Body of pancreas (tissue), 4 donors: ENCODE measurements around the gene CANX. TPM values are rescaled to one million over a fixed set of nuclear protein-coding genes. Genes with fewer than 3 reads are reported as not detected.

Experiments
- ATAC-seq: fragments of 150-250 bp; one replicate; pipeline ENCODE4 v1.9.1; 2016
- DNase-seq, 4 donors: peaks; one replicate each; pipeline ENCODE4 v3.0.0-alpha.2; 2019
- H3K27ac ChIP-seq, 4 donors: fragments of 200-600 bp; sonication (generic); 1 replicate in 3 of 4; 2 replicates in 1 of 4; pipeline versions ENCODE4 v1.5.1 to v1.6.1; 2016 to 2019; ENCODE audit warnings: mild to moderate bottlenecking in 1 of 4, mixed read lengths in 1 of 4, moderate library complexity in 1 of 4
- H3K27me3 ChIP-seq, 2 donors: fragments of 200-600 bp; sonication (generic); one replicate each; pipeline ENCODE4 v1.6.0; 2016; ENCODE audit warnings: mild to moderate bottlenecking in 1 of 2
- H3K36me3 ChIP-seq, 2 donors: fragments of 200-600 bp; sonication (generic); replicated peaks in 1 of 2; 2 replicates each; pipeline ENCODE4 v1.5.1; 2016; ENCODE audit warnings: low read depth in 2 of 2; ENCODE audit not compliant: insufficient read depth in 1 of 2
- H3K4me1 ChIP-seq: fragments of 200-600 bp; sonication (generic); one replicate; pipeline ENCODE4 v1.6.0; 2016
- H3K4me3 ChIP-seq, 2 donors: fragments of 200-600 bp; sonication (generic); 1 replicate in 1 of 2; 2 replicates in 1 of 2; pipeline ENCODE4 v1.5.1; 2016 to 2019
- H3K9me3 ChIP-seq, 3 donors: fragments of 200-600 bp; sonication (generic); 1 replicate in 2 of 3; 2 replicates in 1 of 3; pipeline ENCODE4 v1.5.1; 2016
- CTCF ChIP-seq, 7 experiments: fragments of 450-650 bp in 4 of 7; fragments of 200-600 bp in 3 of 7; sonication (generic) in 3 of 7; IDR thresholded peaks; one replicate each; pipeline ENCODE4 v1.5.1; 2016 to 2019; ENCODE audit warnings: antibody characterized with exemption in 7 of 7
- POLR2A ChIP-seq, 3 donors: fragments of 450-650 bp; IDR thresholded peaks; one replicate each; pipeline ENCODE4 v1.6.1; 2016; ENCODE audit warnings: antibody characterized with exemption in 3 of 3, mild to moderate bottlenecking in 2 of 3
- WGBS, 2 donors: methylation state at CpG; one replicate each; pipeline ENCODE4 v1.1.5; 2017; 5-methylcytosine and 5-hydroxymethylcytosine counted together
- intact Hi-C: fragments of 100-400 bp; cut with DNase I; formaldehyde crosslinking; loops from one replicate; pipeline ENCODE4 v1.15.1; 2023
- total RNA-seq, 2 donors: library from RNA; depleted of rRNA; stranded (reverse); fragments of >200 nt; gene quantifications; one replicate each; pipeline ENCODE4 v1.1.0, GENCODE V29; 2016

The CANX gene
- total RNA-seq, 2 donors from 2014 or later, result 262 to 401 TPM

- H3K27ac ChIP-seq, result peak overlapping the region in 1 of 4 donors; percentile 20
- H3K9me3 ChIP-seq, result no peaks in the 10 kb centered on the region
- WGBS, 2 donors, result 76 to 85% methylated on average over 9 of the region's 9 CpGs
- H3K4me1 ChIP-seq, result peaks cover 61% of the 10 kb centered on the region
- H3K4me3 ChIP-seq, result no peak overlapping the region
- intact Hi-C loops, result no loop called here
- H3K27me3 ChIP-seq, result no peaks in the 10 kb centered on the region
- no peaks in the 10 kb centered on the region for H3K36me3 ChIP-seq
- DNase-seq (no peak), ATAC-seq (no peak)
- TF ChIP-seq POLR2A (IDR thresholded peaks at IDR 0.05) (no peak), CTCF (IDR thresholded peaks at IDR 0.05) (no peak)
Measured at GRCh38 chr5:179759581-179760551, 61.1 kb downstream of the CANX start.

GRCh38 chr5:179762079-179762780 lies 63.5 kb downstream of the CANX start:
- WGBS, 2 donors, result 31 to 33% methylated on average over 10 of the region's 10 CpGs
- intact Hi-C loops, result no loop called here
- no peaks in the 10 kb centered on the region for H3K9me3 ChIP-seq
- peaks cover 0 to 10% of the 10 kb centered on the region in 2 donors for H3K36me3 ChIP-seq
- H3K4me1 ChIP-seq, result peaks cover 72% of the 10 kb centered on the region
- peak in 1 of 4 donors; percentile 22 for DNase-seq
- peak; percentile 22 for ATAC-seq
- TF ChIP-seq CTCF (IDR thresholded peaks at IDR 0.05) (no peak), POLR2A (IDR thresholded peaks at IDR 0.05) (no peak)
- no peak overlapping the region for H3K4me3 ChIP-seq
- H3K27me3 ChIP-seq, result no peaks in the 10 kb centered on the region
- peak overlapping the region in 3 of 4 donors; percentile 4 to 66 (median 54) for H3K27ac ChIP-seq

GRCh38 chr5:179762781-179763176 lies 64.0 kb downstream of the CANX start:
- WGBS, 2 donors, result 16 to 17% methylated on average over 3 of the region's 3 CpGs
- Histone ChIP-seq H3K36me3 (peaks cover 0 to 10% of the 10 kb centered on the region in 2 donors), H3K9me3 (no peaks in the 10 kb centered on the region), H3K27me3 (no peaks in the 10 kb centered on the region), H3K4me1 (peaks cover 69% of the 10 kb centered on the region), H3K4me3 (no peak overlapping the region), H3K27ac (peak overlapping the region in 2 of 4 donors; percentile 54 to 66)
- TF ChIP-seq CTCF (IDR thresholded peaks at IDR 0.05) (no peak), POLR2A (IDR thresholded peaks at IDR 0.05) (no peak)
- ATAC-seq, result no peak
- DNase-seq, result no peak
- intact Hi-C loops, result no loop called here

GRCh38 chr5:179763215-179763945 lies 64.6 kb downstream of the CANX start:
- peak overlapping the region in 3 of 4 donors; percentile 1 to 66 (median 54) for H3K27ac ChIP-seq
- WGBS, 2 donors, result 19 to 22% methylated on average over 10 of the region's 10 CpGs

More at GRCh38 chr5:179763215-179763945, 64.6 kb downstream of the CANX start:
- DNase-seq (peak; percentile 70 to 86 (median 80)), ATAC-seq (peak; percentile 91)
- no peak overlapping the region for H3K4me3 ChIP-seq
- H3K27me3 ChIP-seq, result no peaks in the 10 kb centered on the region
- intact Hi-C loops, result no loop called here
- no peak for TF ChIP-seq POLR2A (IDR thresholded peaks at IDR 0.05)
- peak; percentile 76 to 95 (median 93) for TF ChIP-seq CTCF (IDR thresholded peaks at IDR 0.05)
- peaks cover 69% of the 10 kb centered on the region for H3K4me1 ChIP-seq
- peaks cover 0 to 10% of the 10 kb centered on the region in 2 donors for H3K36me3 ChIP-seq
- no peaks in the 10 kb centered on the region for H3K9me3 ChIP-seq
